IMR-90 (cell line): ENCODE results near the gene RPS6KA3. TPM values are rescaled to one million over a fixed set of nuclear protein-coding genes. Genes with fewer than 3 reads are reported as not detected.

Experiments used
- ATAC-seq: fragments of 200-7000 bp; cut with Tn5 transposase; 2 replicates; pipeline ENCODE4 v1.9.1; 2020; ENCODE audit warnings: low read depth, mild to moderate bottlenecking, moderate library complexity
- BruUV-seq: library from RNA; stranded (reverse); fragments of 400-500 nt; replicated peaks from 2 replicates; lab custom pipeline; 2021; lab: Mats Ljungman, UMichigan
- CTCF ChIA-PET: fragments of 300-600 bp; formaldehyde crosslinking; extraction: SDS; loops from one replicate; lab custom pipeline; 2021; ENCODE audit warnings: antibody characterized with exemption; lab: Yijun Ruan, JAX
- POLR2A ChIA-PET: fragments of 300-600 bp; sonication (Branson Sonifier 250); formaldehyde crosslinking; loops from one replicate; lab custom pipeline; 2022; ENCODE audit warnings: antibody characterized with exemption; ENCODE audit not compliant: unreplicated experiment; lab: Charles Lee
- DNase-seq: peaks from one replicate; pipeline ENCODE4 v3.0.0; 2013
- H2AFZ ChIP-seq: replicated peaks from 2 replicates; pipeline ENCODE3; 2013; ENCODE audit warnings: low read length, mild to moderate bottlenecking; ENCODE audit not compliant: poor library complexity
- H2AK5ac ChIP-seq: 2 replicates; pipeline ENCODE4 v1.6.1; 2013; ENCODE audit warnings: low read depth, low read length, inconsistent platforms
- H2AK9ac ChIP-seq: replicated peaks from 2 replicates; pipeline ENCODE3; 2013; ENCODE audit warnings: mild to moderate bottlenecking, low read depth, low read length, moderate library complexity; ENCODE audit not compliant: poor library complexity
- H2BK120ac ChIP-seq: 2 replicates; pipeline ENCODE4 v1.6.1; 2013; ENCODE audit warnings: low read depth, low read length, inconsistent platforms
- H2BK15ac ChIP-seq: 3 replicates; pipeline ENCODE4 v1.6.1; 2013; ENCODE audit warnings: low read depth, low read length, inconsistent platforms
- H2BK20ac ChIP-seq: 2 replicates; pipeline ENCODE4 v1.6.1; 2013; ENCODE audit warnings: low read depth, mild to moderate bottlenecking, inconsistent platforms, low read length, moderate library complexity
- H2BK5ac ChIP-seq: 2 replicates; pipeline ENCODE4 v1.6.1; 2013; ENCODE audit warnings: mild to moderate bottlenecking, low read depth, low read length, inconsistent platforms; ENCODE audit not compliant: poor library complexity, severe bottlenecking
- H3K14ac ChIP-seq: replicated peaks from 2 replicates; pipeline ENCODE4 v1.6.1; 2013; ENCODE audit warnings: low read depth, low read length, inconsistent platforms
- H3K18ac ChIP-seq: 2 replicates; pipeline ENCODE4 v1.6.1; 2013; ENCODE audit warnings: low read depth, low read length, control low read depth
- H3K23ac ChIP-seq: 2 replicates; pipeline ENCODE4 v1.6.1; 2013; ENCODE audit warnings: low read depth, low read length, inconsistent platforms
- H3K27ac ChIP-seq: 2 replicates; pipeline ENCODE4 v1.5.1; 2013; ENCODE audit warnings: mild to moderate bottlenecking, control low read depth, low read length; ENCODE audit not compliant: insufficient read depth
- H3K27me3 ChIP-seq: 2 replicates; pipeline ENCODE4 v1.6.1; 2013; ENCODE audit warnings: low read length; ENCODE audit not compliant: control insufficient read depth, insufficient read depth
- H3K36me3 ChIP-seq: 2 replicates; pipeline ENCODE4 v1.6.1; 2013; ENCODE audit warnings: low read length, mixed read lengths; ENCODE audit not compliant: control insufficient read depth, insufficient read depth
- H3K4ac ChIP-seq: 2 replicates; pipeline ENCODE4 v1.6.1; 2013; ENCODE audit warnings: low read depth, low read length, inconsistent platforms
- H3K4me1 ChIP-seq: 2 replicates; pipeline ENCODE4 v1.6.1; 2013; ENCODE audit warnings: low read length, mixed read lengths; ENCODE audit not compliant: control insufficient read depth, insufficient read depth
- H3K4me2 ChIP-seq: 2 replicates; pipeline ENCODE4 v1.6.1; 2013; ENCODE audit warnings: low read depth, mild to moderate bottlenecking, control low read depth, low read length, moderate library complexity
- H3K4me3 ChIP-seq: 2 replicates; pipeline ENCODE4 v1.5.1; 2013; ENCODE audit warnings: low read depth, mild to moderate bottlenecking, control low read depth, low read length, moderate library complexity; ENCODE audit not compliant: insufficient read depth
- H3K56ac ChIP-seq: 2 replicates; pipeline ENCODE4 v1.6.1; 2013; ENCODE audit warnings: low read length, inconsistent platforms; ENCODE audit not compliant: insufficient read depth; ENCODE audit errors: extremely low read depth
- H3K79me1 ChIP-seq, 2 experiments: 2 replicates each; pipeline ENCODE4 v1.6.1; 2013; ENCODE audit warnings: low read length in 2 of 2, inconsistent platforms in 1 of 2, low read depth in 1 of 2
- H3K9ac ChIP-seq: 2 replicates; pipeline ENCODE4 v1.6.1; 2013; ENCODE audit warnings: low read depth, low read length, control low read depth
- H3K9me1 ChIP-seq: 2 replicates; pipeline ENCODE4 v1.6.1; 2013; ENCODE audit warnings: low read length, inconsistent platforms; ENCODE audit not compliant: insufficient read depth
- H3K9me3 ChIP-seq: 2 replicates; pipeline ENCODE4 v1.6.1; 2013; ENCODE audit warnings: low read length; ENCODE audit not compliant: control insufficient read depth, insufficient read depth
- H4K20me1 ChIP-seq: 2 replicates; pipeline ENCODE4 v1.6.1; 2013; ENCODE audit warnings: low read length, inconsistent platforms; ENCODE audit not compliant: insufficient read depth
- H4K5ac ChIP-seq: 2 replicates; pipeline ENCODE4 v1.6.1; 2013; ENCODE audit warnings: mild to moderate bottlenecking, low read depth, low read length, control low read depth
- H4K8ac ChIP-seq, 2 experiments: 2 replicates each; pipeline ENCODE4 v1.6.1; 2013; ENCODE audit warnings: low read depth in 2 of 2, low read length in 2 of 2, control low read depth in 1 of 2, inconsistent platforms in 1 of 2
- H4K91ac ChIP-seq: 2 replicates; pipeline ENCODE4 v1.6.1; 2013; ENCODE audit warnings: low read depth, low read length, inconsistent platforms; ENCODE audit not compliant: insufficient read depth
- CEBPB ChIP-seq: IDR thresholded peaks from 2 replicates; pipeline ENCODE4 v1.6.1; 2012; ENCODE audit warnings: low read depth, low read length, improper control_type of control experiment
- CHD1 ChIP-seq: IDR thresholded peaks from 2 replicates; pipeline ENCODE4 v1.6.1; 2012; ENCODE audit warnings: low read depth, low read length, improper control_type of control experiment
- ELK1 ChIP-seq: fragments of 150-350 bp; IDR thresholded peaks from 2 replicates; pipeline ENCODE4 v1.6.1; 2016; ENCODE audit warnings: low read depth, mild to moderate bottlenecking, low read length, moderate library complexity, borderline replicate concordance
- FOS ChIP-seq: fragments of 150-350 bp; IDR thresholded peaks from 2 replicates; pipeline ENCODE4 v1.6.1; 2016; ENCODE audit warnings: low read depth, low read length
- MAFK ChIP-seq: IDR thresholded peaks from 2 replicates; pipeline ENCODE4 v1.6.1; 2012; ENCODE audit warnings: low read depth, low read length, improper control_type of control experiment
- MAZ ChIP-seq: IDR thresholded peaks from 2 replicates; pipeline ENCODE4 v1.6.1; 2012; ENCODE audit warnings: low read depth, mild to moderate bottlenecking, low read length, improper control_type of control experiment, moderate library complexity, borderline replicate concordance
- NFE2L2 ChIP-seq: fragments of 150-350 bp; IDR thresholded peaks from 2 replicates; pipeline ENCODE4 v1.6.1; 2016; ENCODE audit warnings: low read depth, mild to moderate bottlenecking, low read length
- RAD21 ChIP-seq: IDR thresholded peaks from 2 replicates; pipeline ENCODE4 v1.6.1; 2012; ENCODE audit warnings: low read length, improper control_type of control experiment
- RCOR1 ChIP-seq: IDR thresholded peaks from 2 replicates; pipeline ENCODE4 v1.6.1; 2012; ENCODE audit warnings: mild to moderate bottlenecking, low read length, improper control_type of control experiment; ENCODE audit not compliant: insufficient replicate concordance
- RFX5 ChIP-seq: IDR thresholded peaks from 2 replicates; pipeline ENCODE4 v1.8.0; 2012; ENCODE audit warnings: low read depth, mild to moderate bottlenecking, low read length, moderate library complexity
- SMC3 ChIP-seq: fragments of 150-350 bp; IDR thresholded peaks from 2 replicates; pipeline ENCODE4 v1.6.1; 2016; ENCODE audit warnings: low read depth, mild to moderate bottlenecking, antibody characterized with exemption, low read length, moderate library complexity
- WGBS, 2 experiments: methylation state at CpG; one replicate each; pipeline versions ENCODE4 v1.1.5 to v1.1.7; 2013; ENCODE audit warnings: missing lambda C conversion rate in 2 of 2; ENCODE audit not compliant: insufficient read length in 1 of 2; ENCODE audit errors: extremely low coverage in 2 of 2; 5-methylcytosine and 5-hydroxymethylcytosine counted together
- dilution Hi-C: fragments of 300-500 bp; cut with HindIII; formaldehyde crosslinking; loops from one replicate; pipeline ENCODE4 v1.14.3; 2018; ENCODE audit warnings: low sequenced_read_pairs; ENCODE audit not compliant: unreplicated experiment
- in situ Hi-C: fragments of 300-500 bp; cut with MboI; formaldehyde crosslinking; loops from 3 replicates; pipeline ENCODE4 v1.14.3; 2019; ENCODE audit warnings: low sequenced_read_pairs, inconsistent platforms, mixed read lengths
- intact Hi-C: fragments of 100-400 bp; cut with micrococcal nuclease; formaldehyde crosslinking; loops from 2 replicates; pipeline ENCODE4 v1.10.0; 2022
- polyA plus RNA-seq, 3 experiments: library from polyadenylated mRNA; depleted of rRNA; stranded (reverse); fragments of >200 nt; gene quantifications; 2 replicates each; pipeline ENCODE4 v1.2.3, GENCODE V29; 2012; ENCODE audit warnings: low replicate concordance in 1 of 3
- total RNA-seq: library from RNA; depleted of rRNA; stranded (reverse); fragments of >200 nt; gene quantifications from 2 replicates; pipeline ENCODE4 v1.2.3, GENCODE V29; 2012
- TF ChIP-seq, protein P1 (sequence below): conservative IDR thresholded peaks from 2 replicates; pipeline ENCODE4 v1.5.1; 2012; ENCODE audit warnings: mild to moderate bottlenecking, low read depth, low read length, improper control_type of control experiment

Gene RPS6KA3
- total and polyA plus RNA-seq, 2 of the 4 experiments (the other 2 are of a cell fraction) = 20.8 to 43.9 TPM

- Histone ChIP-seq H4K8ac (no peak overlapping the region), H3K4me2 (no peak overlapping the region), H2BK20ac (no peak overlapping the region), H3K27me3 (peaks cover 2% of the 10 kb centered on the region; the same call in 1 of the 2 replicates), H3K79me1 (no peaks in the 10 kb centered on the region), H3K27ac (no peak overlapping the region), H2BK15ac (no peak overlapping the region), H3K36me3 (peaks cover 2% of the 10 kb centered on the region; the same call in 1 of the 2 replicates), H3K9me1 (no peaks in the 10 kb centered on the region), H3K9ac (no peak overlapping the region), H3K18ac (no peak overlapping the region), H3K4me1 (no peaks in the 10 kb centered on the region), H3K4me3 (no peak overlapping the region), H3K56ac (no peak overlapping the region), H3K14ac (no peak overlapping the region), H4K91ac (no peak overlapping the region), H2BK120ac (no peak overlapping the region), H3K4ac (no peak overlapping the region), H2AK9ac (no peak overlapping the region), H4K5ac (no peak overlapping the region), H3K9me3 (no peaks in the 10 kb centered on the region), H2BK5ac (no peak overlapping the region), H2AK5ac (no peak overlapping the region), H4K20me1 (no peaks in the 10 kb centered on the region), H2AFZ (no peak overlapping the region), H3K23ac (no peak overlapping the region)
- intact Hi-C loops = no loop called here
- no CpG with 5 or more reads among the region's 2 CpGs for WGBS, 2 experiments
- CTCF ChIA-PET = no interaction called here
- dilution Hi-C loops = no loop called here
- no TSS peak for BruUV-seq
- POLR2A ChIA-PET = no interaction called here
- DNase-seq = no peak
- TF ChIP-seq, protein P1, sequence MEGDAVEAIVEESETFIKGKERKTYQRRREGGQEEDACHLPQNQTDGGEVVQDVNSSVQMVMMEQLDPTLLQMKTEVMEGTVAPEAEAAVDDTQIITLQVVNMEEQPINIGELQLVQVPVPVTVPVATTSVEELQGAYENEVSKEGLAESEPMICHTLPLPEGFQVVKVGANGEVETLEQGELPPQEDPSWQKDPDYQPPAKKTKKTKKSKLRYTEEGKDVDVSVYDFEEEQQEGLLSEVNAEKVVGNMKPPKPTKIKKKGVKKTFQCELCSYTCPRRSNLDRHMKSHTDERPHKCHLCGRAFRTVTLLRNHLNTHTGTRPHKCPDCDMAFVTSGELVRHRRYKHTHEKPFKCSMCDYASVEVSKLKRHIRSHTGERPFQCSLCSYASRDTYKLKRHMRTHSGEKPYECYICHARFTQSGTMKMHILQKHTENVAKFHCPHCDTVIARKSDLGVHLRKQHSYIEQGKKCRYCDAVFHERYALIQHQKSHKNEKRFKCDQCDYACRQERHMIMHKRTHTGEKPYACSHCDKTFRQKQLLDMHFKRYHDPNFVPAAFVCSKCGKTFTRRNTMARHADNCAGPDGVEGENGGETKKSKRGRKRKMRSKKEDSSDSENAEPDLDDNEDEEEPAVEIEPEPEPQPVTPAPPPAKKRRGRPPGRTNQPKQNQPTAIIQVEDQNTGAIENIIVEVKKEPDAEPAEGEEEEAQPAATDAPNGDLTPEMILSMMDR = no peak
- TF ChIP-seq RCOR1 = no peak
- TF ChIP-seq RAD21 = no peak
- TF ChIP-seq NFE2L2 = no peak
- TF ChIP-seq SMC3 = no peak
- no peak for TF ChIP-seq CEBPB
- TF ChIP-seq MAZ = no peak
- no peak for TF ChIP-seq FOS
- TF ChIP-seq MAFK = no peak
- no peak for TF ChIP-seq ELK1
- no peak for TF ChIP-seq CHD1
- no peak for TF ChIP-seq RFX5
- in situ Hi-C loops = no loop called here
- ATAC-seq = no peak
Observed at GRCh38 chrX:20149326-20149725, 117.4 kb downstream of the RPS6KA3 start.
